GM11168 (cell line): ENCODE results near the gene TRABD.
"Not testable (repeated sequence)": the region's sequence is repeated elsewhere in the genome, so short reads cannot be mapped to it uniquely, and the experiment has no call there.

Source experiments
- in situ Hi-C: fragments of 300-500 bp; cut with MboI; formaldehyde crosslinking; loops from one replicate; pipeline ENCODE4 v1.12.0; 2022; ENCODE audit warnings: low sequenced_read_pairs; ENCODE audit not compliant: unreplicated experiment

TRABD gene, protein sequence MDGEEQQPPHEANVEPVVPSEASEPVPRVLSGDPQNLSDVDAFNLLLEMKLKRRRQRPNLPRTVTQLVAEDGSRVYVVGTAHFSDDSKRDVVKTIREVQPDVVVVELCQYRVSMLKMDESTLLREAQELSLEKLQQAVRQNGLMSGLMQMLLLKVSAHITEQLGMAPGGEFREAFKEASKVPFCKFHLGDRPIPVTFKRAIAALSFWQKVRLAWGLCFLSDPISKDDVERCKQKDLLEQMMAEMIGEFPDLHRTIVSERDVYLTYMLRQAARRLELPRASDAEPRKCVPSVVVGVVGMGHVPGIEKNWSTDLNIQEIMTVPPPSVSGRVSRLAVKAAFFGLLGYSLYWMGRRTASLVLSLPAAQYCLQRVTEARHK

DNA sequence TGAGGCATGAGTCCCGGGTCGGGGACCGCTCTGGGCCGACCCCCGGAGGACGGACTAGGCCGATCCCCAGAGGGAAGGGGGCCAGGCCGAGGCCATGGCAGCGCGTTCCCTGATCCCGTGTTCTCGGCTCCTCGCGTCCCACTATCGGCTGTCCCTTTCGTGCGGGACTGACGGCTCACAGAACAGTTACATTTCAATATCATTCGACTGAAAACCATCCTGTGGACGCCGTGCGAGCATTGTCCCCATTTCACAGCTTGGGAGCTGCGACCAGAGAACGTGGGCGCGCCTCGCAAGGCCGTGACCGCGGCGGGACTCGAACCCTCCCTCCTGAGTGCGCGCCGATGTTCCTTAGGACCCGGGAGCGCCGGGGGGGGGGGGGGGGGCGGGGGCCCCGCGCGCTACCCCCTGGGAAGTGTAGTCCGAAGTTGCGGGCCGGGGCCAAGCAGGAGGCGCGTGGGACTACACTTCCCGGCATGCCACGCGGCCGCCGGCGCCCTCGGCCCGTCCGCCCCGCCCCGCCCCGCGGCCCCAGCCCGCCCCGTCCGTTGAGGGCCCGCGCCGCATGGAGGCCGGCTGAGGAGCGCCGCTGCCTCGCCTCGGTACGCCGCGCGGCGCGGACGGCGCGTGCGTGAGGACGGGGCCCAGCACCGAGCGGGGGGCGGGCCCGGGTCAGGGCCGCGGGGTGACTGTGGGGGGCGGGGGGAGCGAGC, at the start of gene TRABD:
Gene TRABD, plus strand, starts transcription at position 539 of the 713 bp plus-strand sequence. CDS start 7,148 bp downstream, outside the sequence.
- in situ Hi-C loops: no loop called here

DNA sequence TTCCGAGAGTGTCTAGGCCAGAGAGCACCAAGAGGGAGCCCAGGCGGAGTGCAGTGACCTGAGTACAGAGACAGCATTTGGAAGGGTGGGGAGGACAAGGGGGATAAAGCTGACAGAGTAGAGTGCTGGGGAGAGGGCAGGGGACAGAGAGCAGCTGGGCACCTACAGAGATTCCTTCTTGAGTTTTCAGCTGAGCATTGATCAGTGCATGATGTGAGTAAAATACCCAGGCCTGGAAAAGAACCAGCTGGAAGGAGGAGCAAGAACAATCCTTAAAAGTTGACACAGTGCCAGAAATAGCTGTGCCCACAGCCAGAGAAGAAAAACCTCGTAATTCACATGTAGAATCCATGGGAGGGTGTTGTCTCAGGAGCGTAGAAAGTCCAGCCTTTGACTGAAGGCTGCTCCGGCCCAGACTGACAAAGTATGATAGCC, 49.1 kb upstream of the TRABD start:
- in situ Hi-C loops: no loop called here

DNA sequence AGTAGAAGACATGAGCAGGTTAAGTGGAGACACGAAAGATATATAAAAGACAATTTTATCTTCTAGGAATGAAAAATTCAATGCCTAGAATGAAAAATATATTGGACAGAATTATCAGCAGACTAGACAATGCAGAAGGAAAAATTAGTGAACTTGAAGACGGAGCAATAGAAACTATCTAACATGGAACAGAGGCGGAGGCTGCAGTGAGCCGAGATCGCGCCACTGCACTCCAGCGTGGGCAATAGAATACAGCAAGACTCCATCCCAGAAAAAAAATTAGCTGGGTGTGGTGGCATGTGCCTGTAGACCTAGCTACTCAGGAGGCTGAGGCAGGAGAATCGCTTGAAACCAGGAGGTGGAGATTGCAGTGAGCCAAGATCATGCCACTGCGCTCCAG, 48.4 kb upstream of the TRABD start:
- in situ Hi-C loops: not testable (repeated sequence)

DNA sequence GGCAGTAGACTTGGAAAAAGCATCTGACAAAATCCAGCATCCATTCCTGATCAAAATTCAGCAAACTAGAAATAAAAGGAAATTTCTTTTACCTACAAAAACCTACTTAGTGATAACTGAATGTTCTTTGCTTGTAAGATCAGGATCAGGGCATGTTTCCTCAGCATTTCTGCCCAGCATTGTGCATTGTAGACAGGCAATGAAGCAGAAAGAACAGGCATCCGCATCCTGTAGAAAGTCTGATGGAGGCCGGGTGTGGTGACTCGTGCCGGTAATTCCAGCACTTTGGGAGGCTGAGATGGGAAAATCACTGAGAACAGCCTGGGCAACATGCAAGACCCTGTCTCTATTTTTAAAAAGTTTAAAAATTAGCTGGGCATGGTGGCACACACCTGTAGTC, 47.7 kb upstream of the TRABD start:
- in situ Hi-C loops: no loop called here

DNA sequence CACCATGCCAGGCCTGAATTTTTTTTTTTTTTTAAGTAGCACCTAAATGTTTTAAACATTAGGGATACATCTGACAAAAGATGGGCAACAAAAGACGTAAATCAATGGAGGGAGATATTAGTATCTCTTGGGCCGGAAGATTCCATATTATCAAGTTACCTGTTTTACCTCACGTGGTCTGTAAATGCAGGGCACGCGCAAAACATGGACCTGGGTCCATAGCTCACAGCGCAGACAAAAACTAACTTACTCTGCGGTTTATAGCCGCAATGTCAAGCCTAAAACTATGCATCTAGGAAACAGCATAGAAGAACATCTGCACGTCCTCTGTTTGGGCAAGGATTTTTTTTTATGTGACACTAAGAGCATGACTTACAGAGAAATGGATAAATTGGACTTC, 46.7 kb upstream of the TRABD start:
- in situ Hi-C loops: no loop called here

DNA sequence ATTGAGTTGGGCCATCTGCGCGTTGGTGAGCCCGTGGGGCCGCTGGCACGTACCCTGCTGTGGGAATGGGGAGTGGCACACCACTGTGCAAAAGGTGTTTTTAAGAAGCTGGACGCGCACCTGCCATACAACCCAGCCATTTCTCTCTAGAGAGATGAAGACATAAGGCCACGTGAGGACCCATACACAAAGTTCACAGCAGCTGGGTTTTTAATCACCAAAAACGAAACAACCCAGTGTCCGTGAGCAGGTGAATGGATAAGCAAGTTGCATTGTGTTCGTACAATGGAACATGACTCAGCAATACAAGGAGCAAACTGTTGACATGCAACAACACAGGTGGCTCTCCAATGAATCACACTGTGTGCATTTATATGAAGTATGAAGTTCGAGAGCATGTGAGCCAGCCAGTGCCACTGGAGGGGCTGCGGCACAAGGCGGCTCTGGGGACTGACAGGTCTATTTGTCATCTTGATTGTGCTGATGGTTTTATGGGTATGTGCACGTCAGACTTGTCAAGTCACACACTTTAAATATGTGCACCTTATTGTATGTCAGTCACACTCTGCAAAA, 45.8 kb upstream of the TRABD start:
- in situ Hi-C loops: no loop called here

DNA sequence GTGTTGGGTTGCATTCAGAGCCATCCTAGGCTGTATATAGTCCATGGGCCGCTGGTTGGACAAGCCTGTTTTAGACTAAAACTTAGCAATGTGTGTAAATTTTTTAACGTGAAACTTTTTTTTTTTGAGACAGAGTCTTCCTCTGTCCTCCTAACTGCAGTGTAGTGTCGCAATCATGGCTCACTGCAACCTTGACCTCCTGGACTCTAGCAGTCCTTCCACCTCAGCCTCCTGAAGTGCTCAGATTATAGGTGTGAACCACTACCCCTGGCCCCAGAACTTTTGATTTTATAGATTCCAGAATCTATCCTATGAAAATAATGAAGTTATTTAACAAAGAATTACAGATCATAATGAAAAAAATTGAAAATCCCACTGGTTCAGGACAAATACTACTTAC, 45.1 kb upstream of the TRABD start:
- in situ Hi-C loops: no loop called here

DNA sequence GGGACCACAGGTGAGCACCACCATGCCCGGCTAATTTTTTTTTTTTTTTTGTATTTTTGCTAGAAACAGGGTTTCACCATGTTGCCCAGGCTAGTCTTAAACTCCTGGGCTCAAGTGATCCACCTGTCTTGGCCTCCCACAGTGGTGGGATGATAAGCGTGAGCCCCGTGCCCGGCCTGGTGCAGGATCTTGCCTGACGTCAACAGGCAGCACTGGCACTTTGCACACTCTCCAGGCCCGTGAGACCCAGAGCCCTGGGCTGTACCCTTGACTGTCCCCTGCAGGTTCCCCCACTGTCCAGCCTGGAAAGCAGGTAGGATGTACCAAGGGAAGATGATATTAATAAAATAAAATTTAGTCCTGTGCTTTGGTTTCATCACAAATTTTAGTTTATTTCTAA, 44.3 kb upstream of the TRABD start:
- in situ Hi-C loops: no loop called here

DNA sequence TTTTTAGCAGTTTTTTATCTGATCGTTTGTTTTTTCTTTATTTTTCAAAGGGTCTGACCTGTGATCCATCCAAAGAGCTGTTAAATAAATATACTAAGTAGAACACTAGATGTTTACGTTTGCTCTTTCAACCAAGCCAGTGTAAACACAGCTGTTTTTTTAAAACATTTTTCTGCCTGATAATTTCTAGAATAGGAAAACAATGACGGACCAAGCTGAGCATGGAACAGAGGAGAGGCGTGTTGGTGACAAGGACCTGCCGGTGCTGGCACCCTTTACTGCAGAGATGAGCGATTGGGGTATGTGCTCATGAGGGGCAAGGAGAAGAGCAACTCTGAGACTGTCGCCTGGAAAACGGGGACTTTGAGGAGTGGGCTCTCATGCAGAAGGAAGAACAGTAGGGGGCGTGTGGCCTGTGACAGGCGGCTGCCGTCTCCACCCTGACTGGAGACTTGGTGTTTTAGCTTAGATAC, 43.8 kb upstream of the TRABD start:
- in situ Hi-C loops: no loop called here

DNA sequence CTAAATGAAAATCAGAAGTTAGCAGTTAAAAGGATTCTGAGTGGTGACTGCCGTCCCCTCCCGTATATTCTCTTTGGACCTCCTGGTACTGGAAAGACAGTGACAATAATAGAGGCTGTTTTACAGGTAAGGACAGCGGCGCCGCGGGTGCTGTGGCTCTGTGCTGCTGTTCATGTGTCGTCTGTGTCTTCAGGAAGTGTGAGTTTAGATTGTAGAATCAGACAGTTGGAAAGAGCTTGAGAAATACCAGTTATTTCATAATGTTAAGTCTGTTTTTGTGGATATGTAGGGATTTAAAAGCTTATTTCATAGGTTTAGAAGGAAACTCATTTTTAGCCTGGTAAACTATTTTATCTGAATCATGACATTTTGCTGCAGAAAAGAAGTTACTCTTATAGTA, 42.6 kb upstream of the TRABD start:
- in situ Hi-C loops: no loop called here

DNA sequence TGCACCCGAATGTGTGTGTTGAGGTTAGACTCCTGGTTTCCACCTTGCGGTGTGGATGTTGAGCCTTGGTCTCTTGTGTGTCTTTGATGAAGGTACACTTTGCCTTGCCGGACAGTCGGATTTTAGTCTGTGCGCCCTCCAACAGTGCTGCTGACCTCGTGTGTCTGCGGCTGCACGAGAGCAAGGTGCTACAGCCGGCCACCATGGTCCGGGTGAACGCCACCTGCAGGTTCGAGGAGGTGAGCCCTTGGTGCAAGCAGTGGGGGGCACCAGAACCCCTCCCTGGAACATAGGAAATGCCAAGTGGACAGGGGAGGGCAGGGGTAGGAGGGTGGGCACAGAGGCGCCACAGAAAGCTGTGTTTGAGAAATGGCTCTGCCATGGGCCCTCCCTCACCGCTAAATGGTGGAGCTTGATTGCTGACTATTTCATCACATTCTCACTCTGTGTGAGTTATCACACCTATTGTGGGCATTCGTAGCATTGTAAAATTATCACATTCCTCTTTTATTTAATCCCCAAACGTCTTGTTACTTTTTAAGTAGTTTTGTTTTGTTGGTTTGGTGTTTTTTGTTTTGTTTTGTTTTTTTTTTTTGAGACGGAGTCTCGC, 41.6 kb upstream of the TRABD start:
- in situ Hi-C loops: no loop called here

DNA sequence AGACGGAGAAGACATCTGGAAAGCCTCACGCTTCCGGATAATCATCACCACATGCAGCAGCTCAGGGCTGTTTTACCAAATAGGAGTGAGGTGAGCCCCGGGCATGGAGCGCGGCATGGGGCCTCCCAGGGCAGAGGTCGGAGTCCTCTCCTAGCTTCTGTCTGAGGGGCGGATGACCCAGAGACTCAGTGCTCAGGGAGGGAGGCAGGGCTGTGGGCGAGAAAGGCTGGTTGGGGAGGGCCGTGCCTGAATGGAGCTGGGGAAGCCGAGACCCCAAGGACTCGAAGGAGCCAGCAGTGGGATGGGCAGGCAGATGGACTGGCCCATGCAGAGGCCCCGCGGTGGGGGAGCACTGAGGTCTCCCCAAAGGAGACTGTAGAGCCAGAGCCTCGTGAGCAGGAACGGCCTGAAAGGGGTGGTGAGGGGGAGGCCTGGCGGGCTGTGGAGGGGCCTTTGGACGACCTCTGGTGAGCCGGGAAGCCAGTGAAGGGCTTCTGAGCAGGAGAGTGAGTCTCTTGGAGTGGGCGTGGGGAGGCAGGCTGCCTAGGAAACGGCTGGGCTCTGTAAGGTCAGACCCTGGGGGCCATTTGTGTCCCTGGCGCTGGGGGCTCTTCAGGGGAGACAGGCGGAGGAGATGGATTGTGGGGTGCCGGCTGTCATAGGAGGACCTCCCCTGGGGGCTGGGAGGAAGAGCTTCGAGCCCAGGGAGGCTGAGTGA, 39.8 kb upstream of the TRABD start:
- in situ Hi-C loops: no loop called here

DNA sequence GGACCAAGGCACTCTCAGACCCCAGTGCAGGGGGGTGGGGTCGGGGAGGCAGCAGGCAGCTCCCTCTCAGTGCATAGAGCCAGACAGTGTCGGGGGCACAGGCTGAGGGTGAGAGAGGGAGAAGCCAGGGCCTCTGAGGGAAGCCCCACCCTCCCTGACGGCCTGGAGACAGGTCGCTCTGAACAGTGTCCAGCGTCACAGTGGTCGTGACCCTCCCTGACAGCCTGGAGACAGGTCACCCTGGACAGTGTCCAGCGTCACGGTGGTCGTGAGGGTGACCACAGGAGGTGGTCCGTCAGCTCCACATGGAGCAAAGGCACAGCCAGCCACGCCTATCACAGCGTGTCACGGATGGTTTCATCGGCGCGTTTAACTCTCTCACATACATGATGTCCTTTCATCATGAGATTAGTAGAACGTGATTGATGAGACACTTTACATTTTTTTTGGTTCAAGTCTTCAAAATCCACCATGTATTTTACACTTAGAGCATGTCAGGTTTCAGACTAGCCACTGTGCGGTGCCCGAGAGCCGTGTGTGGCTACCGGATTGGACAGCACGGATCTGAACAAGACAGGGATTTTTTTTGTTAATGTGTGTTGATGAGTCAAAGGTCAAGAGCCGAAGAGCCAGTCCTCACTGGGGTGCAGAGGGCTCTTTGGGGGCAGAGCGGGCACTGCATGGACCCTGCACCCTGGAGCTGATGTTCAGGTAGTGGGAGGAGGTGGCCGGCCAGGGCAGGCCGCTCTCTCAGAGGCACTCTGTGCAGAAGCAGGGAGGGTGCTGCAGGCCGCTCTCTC, 39.1 kb upstream of the TRABD start:
- in situ Hi-C loops: no loop called here

DNA sequence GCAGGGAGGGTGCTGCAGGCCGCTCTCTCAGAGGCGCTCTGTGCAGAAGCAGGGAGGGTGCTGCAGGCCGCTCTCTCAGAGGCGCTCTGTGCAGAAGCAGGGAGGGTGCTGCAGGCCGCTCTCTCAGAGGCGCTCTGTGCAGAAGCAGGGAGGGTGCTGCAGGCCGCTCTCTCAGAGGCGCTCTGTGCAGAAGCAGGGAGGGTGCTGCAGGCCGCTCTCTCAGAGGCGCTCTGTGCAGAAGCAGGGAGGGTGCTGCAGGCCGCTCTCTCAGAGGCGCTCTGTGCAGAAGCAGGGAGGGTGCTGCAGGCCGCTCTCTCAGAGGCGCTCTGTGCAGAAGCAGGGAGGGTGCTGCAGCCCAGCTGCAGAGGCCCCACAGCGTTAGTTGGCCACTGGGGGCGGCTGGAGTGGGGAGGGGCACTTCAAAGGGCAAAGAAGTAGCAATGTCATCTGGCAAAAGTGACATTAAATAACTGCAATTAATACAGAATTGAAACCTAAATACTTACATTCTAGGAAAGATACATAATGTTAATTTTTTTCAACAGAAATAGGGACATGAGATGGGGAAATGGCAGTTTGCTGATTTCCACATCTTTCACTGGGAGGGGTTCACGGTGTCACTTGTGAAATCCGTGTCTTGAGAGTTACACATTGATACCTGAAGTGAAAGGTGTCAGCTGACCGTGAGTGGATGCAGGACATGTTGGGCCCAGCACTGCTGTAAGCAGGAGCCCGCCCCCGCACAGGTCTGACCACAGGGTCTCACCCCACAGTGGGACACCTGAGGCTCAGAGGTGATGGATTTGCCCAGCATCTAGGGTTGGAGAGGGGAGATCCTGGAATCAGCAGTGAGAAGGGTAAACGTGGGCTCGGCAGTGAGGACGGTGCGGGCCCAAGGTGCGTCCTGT, 38.2 kb upstream of the TRABD start:
- in situ Hi-C loops: not testable (repeated sequence)

DNA sequence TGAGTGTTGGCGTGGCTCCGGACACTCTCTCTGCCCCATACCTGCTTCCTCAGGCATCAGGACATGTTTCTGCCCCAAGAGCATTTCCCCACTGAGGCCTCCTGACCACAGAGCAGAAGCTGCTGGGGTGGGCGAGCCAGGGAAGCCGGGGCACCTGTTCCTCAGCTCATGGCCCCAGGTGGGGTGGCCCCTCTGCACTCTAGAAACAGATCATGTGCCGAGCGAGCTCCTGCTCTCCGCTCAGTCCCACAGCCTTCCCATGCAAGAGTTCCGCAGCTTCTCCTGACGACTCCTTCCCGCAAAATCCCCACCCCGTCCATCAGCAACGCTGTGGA, 37.6 kb upstream of the TRABD start:
- in situ Hi-C loops: no loop called here

DNA sequence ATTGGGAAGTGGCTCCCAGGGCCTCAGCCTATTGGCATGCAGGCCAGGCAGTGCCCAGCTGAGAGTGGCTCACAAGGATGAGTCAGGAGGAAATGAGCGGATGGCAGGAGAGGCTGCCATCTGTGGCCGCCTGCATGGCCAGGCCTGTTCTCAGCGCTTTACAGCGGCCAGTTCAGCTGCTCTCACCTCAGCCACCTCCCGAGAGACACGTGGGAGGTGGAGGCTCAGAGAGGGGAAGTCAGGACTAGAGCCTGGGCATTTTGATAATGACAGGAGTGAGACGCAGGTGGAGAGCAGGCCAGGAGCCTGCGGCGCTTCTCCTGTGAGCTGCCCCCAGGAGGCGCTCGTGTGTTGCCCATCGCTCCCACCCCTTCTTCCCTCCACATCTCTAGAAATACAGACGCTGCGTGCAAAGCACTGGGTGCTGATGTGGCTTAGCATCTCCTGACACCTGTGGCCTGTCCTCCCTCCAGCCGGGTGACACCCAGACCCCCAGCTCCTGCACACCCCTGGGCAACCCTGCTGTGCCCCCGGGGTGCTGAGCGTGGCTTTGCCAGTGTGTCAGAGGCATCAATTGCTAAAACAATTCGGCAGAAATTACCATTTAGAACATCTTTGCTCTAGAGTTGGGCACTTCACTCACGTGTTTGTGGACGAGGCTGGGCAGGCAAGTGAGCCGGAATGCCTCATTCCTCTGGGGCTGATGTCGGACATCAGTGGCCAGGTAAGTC, 36.6 kb upstream of the TRABD start:
- in situ Hi-C loops: no loop called here

DNA sequence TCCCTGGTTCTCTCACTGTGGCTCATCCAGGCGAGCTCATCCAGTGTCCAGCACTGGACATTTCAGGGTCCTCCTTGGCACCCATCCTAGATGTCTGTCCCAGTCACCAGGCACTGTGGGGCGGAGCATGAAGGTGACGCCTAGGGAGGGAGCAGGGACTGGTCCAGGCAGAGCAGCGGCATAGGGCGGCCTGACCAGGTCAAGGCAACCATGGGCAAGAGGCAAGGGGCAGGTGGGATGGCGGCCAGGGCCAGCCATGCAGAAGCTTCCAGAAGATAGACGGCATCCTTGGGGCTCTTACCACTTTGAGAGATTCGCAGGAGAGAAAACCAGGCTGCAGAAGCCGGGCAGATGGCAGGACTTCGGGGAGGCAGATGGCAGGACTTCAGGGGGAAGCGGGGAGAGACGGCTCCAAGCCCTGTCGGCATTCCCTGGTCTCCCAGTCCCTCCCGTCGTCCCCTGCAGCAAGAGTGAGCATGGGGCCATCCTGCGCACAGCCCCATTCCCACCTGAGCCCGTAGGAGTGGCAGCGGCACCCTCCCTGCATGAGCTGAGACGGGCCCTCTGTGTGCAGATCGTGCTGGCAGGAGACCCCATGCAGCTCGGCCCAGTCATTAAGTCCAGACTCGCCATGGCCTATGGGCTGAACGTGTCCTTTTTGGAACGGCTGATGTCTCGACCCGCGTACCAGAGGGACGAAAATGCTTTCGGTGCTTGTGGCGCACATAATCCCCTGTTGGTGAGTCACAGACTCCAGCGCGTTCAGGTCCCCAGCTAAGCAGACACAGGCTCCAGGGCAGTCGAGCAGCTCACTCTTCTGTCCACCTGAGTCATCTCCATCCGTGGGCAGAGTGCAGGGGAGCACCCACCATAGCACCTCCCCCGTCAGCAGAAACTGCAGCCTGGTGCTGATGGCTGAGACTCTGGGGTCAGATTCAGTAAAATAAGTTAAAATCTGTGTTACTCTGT, 35.3 kb upstream of the TRABD start:
- in situ Hi-C loops: loop anchor here (5.0 kb wide), 1 partner anchor 62 kb away; no protein-coding TSS in a partner anchor
